GM21528 (cell line): Measurements from ENCODE around the gene SLC16A4.

Experiments used
- ATAC-seq: cut with Tn5 transposase; IDR thresholded peaks from one replicate; pipeline ENCODE4 v1.9.1; 2021; ENCODE audit warnings: mild to moderate bottlenecking, moderate library complexity; ENCODE audit not compliant: unreplicated experiment, low FRiP score

Gene SLC16A4

GRCh38 chr1:110336300-110337039 is 54.4 kb downstream of the SLC16A4 start:
- ATAC-seq = no peak

GRCh38 chr1:110335265-110335664 is 55.6 kb downstream of the SLC16A4 start:
- ATAC-seq = no peak

GRCh38 chr1:110328700-110329099 is 62.1 kb downstream of the SLC16A4 start:
- ATAC-seq = no peak

- no peak for ATAC-seq
These were observed 62.6 kb downstream of the SLC16A4 start for GRCh38 chr1:110328274-110328673.

- no peak for ATAC-seq
These were observed 64.0 kb downstream of the SLC16A4 start for GRCh38 chr1:110326826-110327225.

- no peak for ATAC-seq
These were observed 66.2 kb downstream of the SLC16A4 start for GRCh38 chr1:110324667-110325066.

GRCh38 chr1:110321846-110322245 is 69.0 kb downstream of the SLC16A4 start:
- no peak for ATAC-seq

GRCh38 chr1:110321045-110321444 is 69.8 kb downstream of the SLC16A4 start:
- ATAC-seq = no peak

GRCh38 chr1:110320168-110320518 is 70.7 kb downstream of the SLC16A4 start:
- ATAC-seq = no peak

- no peak for ATAC-seq
These were observed 71.3 kb downstream of the SLC16A4 start for GRCh38 chr1:110319332-110320167.

GRCh38 chr1:110318046-110318445 is 72.8 kb downstream of the SLC16A4 start:
- ATAC-seq = no peak

- no peak for ATAC-seq
These were observed 74.1 kb downstream of the SLC16A4 start for GRCh38 chr1:110316735-110317134.
